OCI-LY3 (cell line): ENCODE measurements around the gene SPP1.

Experiments
- EZH2phosphoT487 ChIP-seq: fragments of 200-600 bp; shearing (Covaris generic); IDR thresholded peaks from 2 replicates; pipeline ENCODE4 v1.6.1; 2018; ENCODE audit warnings: antibody characterized with exemption, mixed run types, low read depth
- TF ChIP-seq, protein P1 (sequence below): fragments of 200-600, 300-600 bp; sonication (generic); IDR thresholded peaks from 2 replicates; pipeline ENCODE4 v1.5.1; 2014; ENCODE audit warnings: antibody characterized with exemption, low read length, low read depth

DNA sequence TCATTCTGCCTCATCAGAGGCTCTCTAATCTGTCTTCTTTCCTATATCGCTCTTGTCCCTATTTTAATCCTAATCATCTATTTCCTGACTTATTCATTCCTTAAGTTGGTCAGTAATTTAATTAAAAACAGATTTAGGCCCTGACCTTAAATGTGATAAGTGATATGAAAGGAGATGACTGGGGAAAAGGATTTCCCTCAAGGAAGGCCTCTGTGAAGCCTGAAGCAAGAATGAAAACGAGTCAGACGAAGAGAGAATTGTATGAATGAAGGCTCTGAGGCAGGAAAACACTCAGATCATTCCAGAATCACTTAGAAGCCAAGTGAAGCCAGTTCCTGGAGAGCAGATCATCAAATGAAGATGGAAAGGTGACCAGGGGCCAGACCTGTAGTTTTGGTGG, 54.0 kb downstream of the SPP1 start:
- TF ChIP-seq, protein P1, sequence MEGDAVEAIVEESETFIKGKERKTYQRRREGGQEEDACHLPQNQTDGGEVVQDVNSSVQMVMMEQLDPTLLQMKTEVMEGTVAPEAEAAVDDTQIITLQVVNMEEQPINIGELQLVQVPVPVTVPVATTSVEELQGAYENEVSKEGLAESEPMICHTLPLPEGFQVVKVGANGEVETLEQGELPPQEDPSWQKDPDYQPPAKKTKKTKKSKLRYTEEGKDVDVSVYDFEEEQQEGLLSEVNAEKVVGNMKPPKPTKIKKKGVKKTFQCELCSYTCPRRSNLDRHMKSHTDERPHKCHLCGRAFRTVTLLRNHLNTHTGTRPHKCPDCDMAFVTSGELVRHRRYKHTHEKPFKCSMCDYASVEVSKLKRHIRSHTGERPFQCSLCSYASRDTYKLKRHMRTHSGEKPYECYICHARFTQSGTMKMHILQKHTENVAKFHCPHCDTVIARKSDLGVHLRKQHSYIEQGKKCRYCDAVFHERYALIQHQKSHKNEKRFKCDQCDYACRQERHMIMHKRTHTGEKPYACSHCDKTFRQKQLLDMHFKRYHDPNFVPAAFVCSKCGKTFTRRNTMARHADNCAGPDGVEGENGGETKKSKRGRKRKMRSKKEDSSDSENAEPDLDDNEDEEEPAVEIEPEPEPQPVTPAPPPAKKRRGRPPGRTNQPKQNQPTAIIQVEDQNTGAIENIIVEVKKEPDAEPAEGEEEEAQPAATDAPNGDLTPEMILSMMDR, result no peak
- TF ChIP-seq EZH2phosphoT487, result no peak
